ENCODE results near the gene SRGAP2C.
"Not testable (repeated sequence)": the region's sequence is repeated elsewhere in the genome, so short reads cannot be mapped to it uniquely, and the experiment has no call there.

Gene SRGAP2C

GRCh38 chr1:121315509-121315908 is 130.7 kb downstream of the SRGAP2C start:
- not testable (repeated sequence) for H3K4me1 ChIP-seq; H3K4me3 ChIP-seq (ENCODE audit: low read depth, low read length); H3K9me3 ChIP-seq; H3K27me3 ChIP-seq; DNase-seq; H3K36me3 ChIP-seq

GRCh38 chr1:121316081-121316480 is 131.3 kb downstream of the SRGAP2C start:
- H3K9me3 ChIP-seq; H3K4me3 ChIP-seq (ENCODE audit: low read depth, low read length); H3K4me1 ChIP-seq; H3K36me3 ChIP-seq; H3K27me3 ChIP-seq; DNase-seq: not testable (repeated sequence)

GRCh38 chr1:121317491-121318468 is 133.0 kb downstream of the SRGAP2C start:
- not testable (repeated sequence) for H3K4me3 ChIP-seq (ENCODE audit: low read depth, low read length); H3K9me3 ChIP-seq; H3K27me3 ChIP-seq; H3K36me3 ChIP-seq; H3K4me1 ChIP-seq; DNase-seq

GRCh38 chr1:121318687-121319086 is 133.9 kb downstream of the SRGAP2C start:
- H3K4me3 ChIP-seq (ENCODE audit: low read depth, low read length); H3K4me1 ChIP-seq; H3K9me3 ChIP-seq; DNase-seq; H3K36me3 ChIP-seq; H3K27me3 ChIP-seq: not testable (repeated sequence)

- not testable (repeated sequence) for H3K36me3 ChIP-seq; H3K4me3 ChIP-seq (ENCODE audit: low read depth, low read length); H3K27me3 ChIP-seq; H3K9me3 ChIP-seq; H3K4me1 ChIP-seq; DNase-seq
Observed at GRCh38 chr1:121321660-121322059, 136.9 kb downstream of the SRGAP2C start.

GRCh38 chr1:121324726-121325125 is 140.0 kb downstream of the SRGAP2C start:
- DNase-seq; H3K4me1 ChIP-seq; H3K9me3 ChIP-seq; H3K4me3 ChIP-seq (ENCODE audit: low read depth, low read length); H3K27me3 ChIP-seq; H3K36me3 ChIP-seq: not testable (repeated sequence)

- not testable (repeated sequence) for H3K36me3 ChIP-seq; H3K4me1 ChIP-seq; DNase-seq; H3K4me3 ChIP-seq (ENCODE audit: low read depth, low read length); H3K9me3 ChIP-seq; H3K27me3 ChIP-seq
Observed at GRCh38 chr1:121332141-121332540, 147.4 kb downstream of the SRGAP2C start.

GRCh38 chr1:121332599-121333562 is 148.1 kb downstream of the SRGAP2C start:
- not testable (repeated sequence) for H3K36me3 ChIP-seq; H3K27me3 ChIP-seq; DNase-seq; H3K4me1 ChIP-seq; H3K4me3 ChIP-seq (ENCODE audit: low read depth, low read length); H3K9me3 ChIP-seq

GRCh38 chr1:121337958-121338357 is 153.2 kb downstream of the SRGAP2C start:
- H3K36me3 ChIP-seq; H3K4me3 ChIP-seq (ENCODE audit: low read depth, low read length); H3K9me3 ChIP-seq; H3K27me3 ChIP-seq; DNase-seq; H3K4me1 ChIP-seq: not testable (repeated sequence)

GRCh38 chr1:121339611-121340010 is 154.8 kb downstream of the SRGAP2C start:
- not testable (repeated sequence) for H3K9me3 ChIP-seq; DNase-seq; H3K36me3 ChIP-seq; H3K4me3 ChIP-seq (ENCODE audit: low read depth, low read length); H3K27me3 ChIP-seq; H3K4me1 ChIP-seq

- DNase-seq; H3K27me3 ChIP-seq; H3K36me3 ChIP-seq; H3K4me1 ChIP-seq; H3K4me3 ChIP-seq (ENCODE audit: low read depth, low read length); H3K9me3 ChIP-seq: not testable (repeated sequence)
Observed at GRCh38 chr1:121343311-121343906, 158.6 kb downstream of the SRGAP2C start.

- not testable (repeated sequence) for H3K4me3 ChIP-seq (ENCODE audit: low read depth, low read length); H3K36me3 ChIP-seq; H3K27me3 ChIP-seq; H3K9me3 ChIP-seq; H3K4me1 ChIP-seq; DNase-seq
Observed at GRCh38 chr1:121344355-121344754, 159.6 kb downstream of the SRGAP2C start.

GRCh38 chr1:121346654-121347053 is 161.9 kb downstream of the SRGAP2C start:
- H3K36me3 ChIP-seq; H3K4me1 ChIP-seq; H3K27me3 ChIP-seq; H3K9me3 ChIP-seq; H3K4me3 ChIP-seq (ENCODE audit: low read depth, low read length); DNase-seq: not testable (repeated sequence)

GRCh38 chr1:121347476-121347875 is 162.7 kb downstream of the SRGAP2C start:
- not testable (repeated sequence) for H3K9me3 ChIP-seq; H3K36me3 ChIP-seq; H3K27me3 ChIP-seq; H3K4me1 ChIP-seq; H3K4me3 ChIP-seq (ENCODE audit: low read depth, low read length); DNase-seq

GRCh38 chr1:121348115-121348514 is 163.3 kb downstream of the SRGAP2C start:
- not testable (repeated sequence) for H3K36me3 ChIP-seq; H3K4me3 ChIP-seq (ENCODE audit: low read depth, low read length); H3K9me3 ChIP-seq; DNase-seq; H3K27me3 ChIP-seq; H3K4me1 ChIP-seq
